NCI-H1436 treated with DMSO at 0.1 percent for 48 hours (cell line): ENCODE measurements around the gene NCL.

Experiments used
- DNase-seq: peaks from one replicate; lab custom pipeline; 2025; lab: John Stamatoyannopoulos, UW

NCL gene

GRCh38 chr2:231463698-231464575 lies at the start of gene NCL:
TSS of gene NCL (minus strand) at chr2:231464484. CDS start at chr2:231464353, 131 bp downstream.
- peak; percentile 59 for DNase-seq

- no peak for DNase-seq
Observed at GRCh38 chr2:231513746-231514224, 49.5 kb upstream of the NCL start.

- DNase-seq = no peak
Observed at GRCh38 chr2:231512222-231512621, 47.9 kb upstream of the NCL start.

- DNase-seq = no peak
Observed at GRCh38 chr2:231503766-231504165, 39.5 kb upstream of the NCL start.

- no peak for DNase-seq
Observed at GRCh38 chr2:231502596-231502995, 38.3 kb upstream of the NCL start.

- DNase-seq = no peak
Observed at GRCh38 chr2:231497651-231498050, 33.4 kb upstream of the NCL start.

- no peak for DNase-seq
Observed at GRCh38 chr2:231494669-231495068, 30.4 kb upstream of the NCL start.

- DNase-seq = no peak
Observed at GRCh38 chr2:231490801-231491200, 26.5 kb upstream of the NCL start.

GRCh38 chr2:231489990-231490389 lies 25.7 kb upstream of the NCL start:
- no peak for DNase-seq

- DNase-seq = no peak
Observed at GRCh38 chr2:231488331-231488730, 24.0 kb upstream of the NCL start.

- DNase-seq = no peak
Observed at GRCh38 chr2:231486851-231487596, 22.7 kb upstream of the NCL start.

- DNase-seq = no peak
Observed at GRCh38 chr2:231483398-231484329, 19.4 kb upstream of the NCL start.

GRCh38 chr2:231482806-231483391 lies 18.6 kb upstream of the NCL start:
- no peak for DNase-seq

- no peak for DNase-seq
Observed at GRCh38 chr2:231480781-231481180, 16.5 kb upstream of the NCL start.

- DNase-seq = no peak
Observed at GRCh38 chr2:231479455-231479854, 15.2 kb upstream of the NCL start.

- DNase-seq = no peak
Observed at GRCh38 chr2:231476920-231477319, 12.6 kb upstream of the NCL start.

GRCh38 chr2:231475965-231476364 lies 11.7 kb upstream of the NCL start:
- no peak for DNase-seq

GRCh38 chr2:231472816-231473215 lies 8.5 kb upstream of the NCL start:
- no peak for DNase-seq

- DNase-seq = no peak
Observed at GRCh38 chr2:231470246-231470900, 6.1 kb upstream of the NCL start.

- DNase-seq = no peak
Observed at GRCh38 chr2:231469583-231469950, 5.3 kb upstream of the NCL start.
